ENCODE results near the gene CYSTM1. TPM values are rescaled to one million over a fixed set of nuclear protein-coding genes. Genes with fewer than 3 reads are reported as not detected.

CYSTM1 gene, protein sequence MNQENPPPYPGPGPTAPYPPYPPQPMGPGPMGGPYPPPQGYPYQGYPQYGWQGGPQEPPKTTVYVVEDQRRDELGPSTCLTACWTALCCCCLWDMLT
- 10.1 and 16.7 TPM in 2 replicates for total RNA-seq

DNA sequence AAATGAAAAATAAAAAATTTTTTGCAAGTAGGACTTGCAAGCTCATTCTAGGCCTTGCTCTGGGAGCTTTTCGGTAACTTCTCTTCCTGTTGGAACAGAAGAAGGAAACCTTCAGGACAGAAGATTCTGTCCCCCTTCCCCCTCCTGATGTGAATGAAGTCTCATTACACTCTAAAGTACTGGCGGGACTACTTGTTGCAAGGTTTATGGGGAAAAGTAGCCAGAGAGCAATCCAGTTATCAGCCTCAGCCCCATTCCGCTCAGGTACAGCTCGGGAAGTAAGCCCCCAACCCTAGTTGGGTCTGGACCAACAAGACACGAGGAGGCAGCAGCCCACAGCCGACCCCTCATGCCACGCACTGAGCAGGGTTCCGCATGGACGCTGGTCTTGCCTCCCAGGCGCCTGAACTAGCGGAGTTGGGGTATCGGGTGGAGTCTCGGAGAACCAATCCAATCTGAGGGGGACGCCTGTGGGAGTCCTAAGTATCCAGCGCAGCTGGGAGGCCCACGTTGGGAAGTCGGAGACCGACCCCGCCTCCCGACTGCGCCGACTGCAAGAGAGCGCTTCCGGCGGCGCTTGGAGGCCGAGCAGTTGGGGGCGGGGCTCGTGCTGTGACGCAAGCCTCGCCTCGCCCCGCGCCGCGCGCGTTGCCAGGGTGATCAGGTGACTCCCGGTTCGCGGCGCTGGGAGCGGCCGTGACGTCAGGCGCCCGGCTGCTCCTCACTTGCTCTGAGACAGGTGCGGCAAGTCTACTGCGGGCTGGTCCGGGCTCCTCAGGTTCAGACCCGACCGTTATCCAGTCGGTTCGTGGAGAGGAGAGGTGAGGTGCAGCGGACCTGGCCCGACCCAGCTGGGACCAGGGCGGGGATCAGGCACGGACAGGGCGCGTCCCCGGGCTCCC, at the start of gene CYSTM1:
Gene CYSTM1, plus strand, starts transcription at position 724 of the 902 bp plus-strand sequence. CDS start 19,278 bp downstream, outside the sequence.

DNA sequence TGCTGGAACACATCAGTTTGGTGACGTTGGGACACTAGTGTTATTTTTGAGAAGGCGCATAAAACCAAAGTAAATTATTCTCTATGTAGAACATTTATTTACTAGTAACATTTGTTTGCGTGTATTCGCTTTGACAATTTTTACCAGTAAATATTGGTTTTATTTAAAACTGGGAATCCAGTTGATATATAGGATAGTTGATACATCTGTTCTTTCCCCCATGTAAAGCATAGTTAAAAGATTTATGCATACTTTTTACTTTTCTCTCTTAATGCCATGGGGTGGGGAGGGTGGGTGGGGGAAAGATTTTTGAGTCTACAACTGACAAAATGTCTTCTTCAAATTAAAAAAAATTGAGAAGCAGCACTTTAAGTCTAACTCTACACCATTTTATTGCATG, 49.4 kb upstream of the CYSTM1 start, which contains the start of gene IGIP:
Gene IGIP, plus strand, starts transcription at position 301 of the 400 bp plus-strand sequence. CDS start 2,540 bp downstream, outside the sequence.

Other genes starting within 250 kb of the CYSTM1 start
- gene NRG2, start 131.9 kb upstream of the CYSTM1 start, total RNA-seq: under 0.01 and 2.4 TPM in 2 replicates
- gene PURA, start 61.1 kb upstream of the CYSTM1 start, total RNA-seq: 4.9 and 8.4 TPM in 2 replicates
- 3.2 and 3.3 TPM in 2 replicates for gene IGIP, start 49.3 kb upstream of the CYSTM1 start, total RNA-seq
- gene PFDN1, start 127.9 kb downstream of the CYSTM1 start, total RNA-seq: 70.4 and 116 TPM in 2 replicates
- 13.4 and 26.3 TPM in 2 replicates for gene HBEGF, start 171.4 kb downstream of the CYSTM1 start, total RNA-seq
- gene SLC4A9, start 185.0 kb downstream of the CYSTM1 start, total RNA-seq: not detected in 2 replicates
- 36.7 and 67.3 TPM in 2 replicates for gene ANKHD1, start 226.6 kb downstream of the CYSTM1 start, total RNA-seq

All from epithelial cell of umbilical artery (primary cell).